ENCODE results near the gene AJM1.

GRCh38 chr9:136793086-136793946 is 49.0 kb upstream of the AJM1 start:
- TF ChIP-seq EZH2phosphoT487 (IDR thresholded peaks at IDR 0.05; ENCODE audit: low read depth) (no peak), CTCF (IDR thresholded peaks at IDR 0.05; ENCODE audit: low read depth, low read length) (no peak)

Measured in OCI-LY3 (cell line).